WERI-Rb-1 (cell line): Measurements from ENCODE around the gene IL27RA.
A peak's percentile ranks its signal among the peaks of the same experiment; 100 is the strongest.

ENCODE experiments used
- DNase-seq: peaks from one replicate; pipeline ENCODE4 v3.0.0-alpha.2; 2020
- H3K27ac ChIP-seq: fragments of 250-450 bp; sonication (Bioruptor Pico); 2 replicates; pipeline ENCODE4 v1.5.1; 2020; ENCODE audit warnings: mild to moderate bottlenecking, moderate library complexity
- H3K27me3 ChIP-seq: fragments of 250-450 bp; sonication (Bioruptor Pico); 2 replicates; pipeline ENCODE4 v1.5.1; 2021; ENCODE audit warnings: mild to moderate bottlenecking, low read depth, moderate library complexity; ENCODE audit not compliant: insufficient read depth, severe bottlenecking
- H3K36me3 ChIP-seq: fragments of 250-450 bp; sonication (Bioruptor Pico); 2 replicates; pipeline ENCODE4 v1.5.1; 2020; ENCODE audit warnings: mild to moderate bottlenecking, moderate library complexity
- H3K4me3 ChIP-seq: 2 replicates; pipeline ENCODE4 v1.5.1; 2011; ENCODE audit warnings: low read depth, mild to moderate bottlenecking, control low read depth, low read length
- H3K9me3 ChIP-seq: fragments of 250-450 bp; sonication (Bioruptor Pico); 2 replicates; pipeline ENCODE4 v1.5.1; 2021; ENCODE audit warnings: mild to moderate bottlenecking, moderate library complexity; ENCODE audit not compliant: severe bottlenecking
- CTCF ChIP-seq: IDR thresholded peaks from 2 replicates; pipeline ENCODE4 v1.5.1; 2011; ENCODE audit warnings: low read depth, mild to moderate bottlenecking, control low read depth, inconsistent platforms, low read length

The IL27RA gene

GRCh38 chr19:14031719-14032480 is at the start of gene IL27RA:
IL27RA (plus strand) TSS chr19:14031762; CDS start chr19:14031873, 111 bp downstream.
- peak within 1 kb of the TSS; percentile 67 for H3K27ac ChIP-seq
- H3K36me3 ChIP-seq, result no peaks in the 10 kb centered on the region
- peak; percentile 86 for TF ChIP-seq CTCF
- peak; percentile 82 for DNase-seq
- H3K27me3 ChIP-seq, result no peaks in the 10 kb centered on the region
- H3K4me3 ChIP-seq, result peak within 1 kb of the TSS; percentile 84
- H3K9me3 ChIP-seq, result no peaks in the 10 kb centered on the region

- TF ChIP-seq CTCF, result no peak
Measured at GRCh38 chr19:13981988-13982501, 49.5 kb upstream of the IL27RA start.

DNA sequence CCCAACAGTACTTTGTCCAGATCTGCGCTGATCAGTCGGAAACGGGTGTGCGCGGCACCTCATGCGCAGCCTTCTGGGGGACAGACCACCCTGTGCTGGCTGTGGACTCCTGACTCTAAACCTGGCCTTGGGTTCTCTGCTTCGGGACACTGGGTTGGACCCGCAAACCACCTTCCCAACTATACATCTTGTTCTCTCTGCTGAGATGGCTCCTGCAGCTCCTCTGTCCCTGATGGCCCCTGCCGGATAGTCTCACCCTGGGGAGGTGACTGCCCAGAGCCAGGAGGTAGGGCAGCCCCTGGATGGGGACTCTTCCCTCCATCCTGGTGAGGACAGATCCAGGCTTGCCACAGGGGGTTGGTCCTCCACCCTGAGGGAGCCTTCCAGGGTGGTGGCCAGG is 48.8 kb upstream of the IL27RA start:
- DNase-seq, result no peak
- Histone ChIP-seq H3K27ac (peak overlapping the region; percentile 72), H3K27me3 (no peaks in the 10 kb centered on the region), H3K36me3 (peaks cover 17% of the 10 kb centered on the region), H3K4me3 (no peak overlapping the region), H3K9me3 (no peaks in the 10 kb centered on the region)
- no peak for TF ChIP-seq CTCF

More at GRCh38 chr19:13981988-13982501, 49.5 kb upstream of the IL27RA start:
- Histone ChIP-seq H3K4me3 (no peak overlapping the region), H3K9me3 (no peaks in the 10 kb centered on the region), H3K27ac (no peak overlapping the region), H3K36me3 (peaks cover 17% of the 10 kb centered on the region), H3K27me3 (no peaks in the 10 kb centered on the region)
- no peak for DNase-seq

DNA sequence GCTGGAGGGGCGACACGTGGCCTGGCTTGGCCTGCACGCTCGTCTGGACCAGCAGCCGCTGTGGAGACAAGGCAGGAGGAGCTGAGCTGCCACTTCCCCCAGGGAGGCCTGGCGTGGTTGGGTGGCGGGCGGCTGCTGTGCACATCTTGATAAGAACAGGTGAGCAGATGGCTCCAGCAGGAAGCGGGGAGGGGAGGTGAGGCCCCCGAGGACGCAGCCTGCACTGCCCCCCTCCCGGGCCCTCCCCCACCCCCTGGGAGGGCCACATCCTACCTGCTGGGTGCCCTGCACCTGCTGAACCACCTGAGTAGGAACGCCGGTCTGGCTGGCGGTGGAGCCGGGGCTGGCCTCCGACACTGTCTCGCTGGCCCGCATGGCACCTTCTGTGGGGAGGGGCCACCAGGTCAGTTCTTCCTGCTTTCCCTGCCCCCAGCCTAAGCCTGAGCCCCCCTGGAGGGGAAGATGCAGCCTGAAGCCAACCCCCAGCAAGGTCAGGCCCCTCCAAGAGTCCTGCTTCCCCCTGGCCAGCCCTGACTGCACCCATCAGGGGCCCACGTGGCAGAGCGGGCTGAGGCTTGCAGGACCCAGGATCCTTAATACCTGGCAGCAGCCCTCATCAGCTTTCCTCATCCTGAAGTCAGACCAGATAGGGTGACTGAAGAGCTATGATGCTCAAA is 48.2 kb upstream of the IL27RA start:
- TF ChIP-seq CTCF, result no peak
- H3K36me3 ChIP-seq, result peaks cover 17% of the 10 kb centered on the region
- H3K4me3 ChIP-seq, result no peak overlapping the region
- peak overlapping the region; percentile 72 for H3K27ac ChIP-seq
- no peaks in the 10 kb centered on the region for H3K9me3 ChIP-seq
- peak; percentile 85 for DNase-seq
- no peaks in the 10 kb centered on the region for H3K27me3 ChIP-seq

DNA sequence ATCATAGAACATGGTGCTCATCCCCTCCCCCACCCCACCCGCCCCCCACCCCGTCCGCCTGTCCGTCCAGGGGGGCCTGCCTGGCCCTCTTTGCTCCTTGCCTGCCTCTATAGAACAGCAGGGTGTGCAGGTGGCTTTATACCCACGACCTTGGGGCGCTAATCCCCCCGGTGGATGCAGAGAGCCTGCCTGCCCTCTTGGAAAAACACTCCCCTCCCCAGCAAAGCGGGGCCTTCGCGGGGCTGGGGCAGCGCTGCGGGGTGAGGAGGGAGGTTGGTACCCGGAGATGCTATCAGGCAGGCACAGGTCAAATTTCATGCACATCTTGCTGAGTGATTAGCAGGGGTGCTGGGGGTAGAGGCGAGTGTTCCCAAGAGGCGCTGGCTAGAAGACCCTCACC is 47.4 kb upstream of the IL27RA start:
- Histone ChIP-seq H3K9me3 (no peaks in the 10 kb centered on the region), H3K36me3 (peaks cover 17% of the 10 kb centered on the region), H3K27ac (peak overlapping the region; percentile 34), H3K27me3 (no peaks in the 10 kb centered on the region), H3K4me3 (no peak overlapping the region)
- no peak for TF ChIP-seq CTCF
- DNase-seq, result peak; percentile 55
